Sigmoid colon (tissue), 7 donors: ENCODE results near the gene IRX4. TPM values are rescaled to one million over a fixed set of nuclear protein-coding genes. Genes with fewer than 3 reads are reported as not detected.

Experiments
- polyA plus RNA-seq, 3 donors: library from polyadenylated mRNA; stranded (reverse); fragments of 200-250 nt; gene quantifications; one replicate each; pipeline ENCODE4 v1.2.3, GENCODE V29; 2013
- total RNA-seq, 4 donors: library from RNA; depleted of rRNA; stranded (reverse); fragments of >200 nt; gene quantifications; one replicate each; pipeline ENCODE4 v1.1.0, GENCODE V29; 2016
- donor health status: healthy with polysubstance abuse.
- donor health status: Bipolar disorder and iron deficiency.
- donor health status: healthy.

The IRX4 gene
- total and polyA plus RNA-seq, 7 donors: 0.06 TPM; not detected in 6

Other genes starting within 250 kb of the IRX4 start
- gene MRPL36, start 83.1 kb downstream of the IRX4 start, total RNA-seq: 10 to 100 TPM; 32.4 to 59.4 (median 49.2) TPM
- gene MRPL36, start 83.1 kb downstream of the IRX4 start, polyA plus RNA-seq: 10 to 100 TPM; 65.9 to 77.9 (median 70.9) TPM
- gene NDUFS6, start 81.5 kb downstream of the IRX4 start, total RNA-seq: 10 to 100 TPM; 34.9 to 82.6 (median 55.4) TPM
- gene NDUFS6, start 81.5 kb downstream of the IRX4 start, polyA plus RNA-seq: 100 to 1,000 TPM in 2 of 3 donors, 10 to 100 TPM in 1; 94.0 to 156 (median 111) TPM